GM18868 (cell line): ENCODE data around the gene REC8.

Source experiments
- ATAC-seq: cut with Tn5 transposase; IDR thresholded peaks from one replicate; pipeline ENCODE4 v1.9.1; 2021; ENCODE audit warnings: mild to moderate bottlenecking, moderate library complexity; ENCODE audit not compliant: unreplicated experiment

The REC8 gene

DNA sequence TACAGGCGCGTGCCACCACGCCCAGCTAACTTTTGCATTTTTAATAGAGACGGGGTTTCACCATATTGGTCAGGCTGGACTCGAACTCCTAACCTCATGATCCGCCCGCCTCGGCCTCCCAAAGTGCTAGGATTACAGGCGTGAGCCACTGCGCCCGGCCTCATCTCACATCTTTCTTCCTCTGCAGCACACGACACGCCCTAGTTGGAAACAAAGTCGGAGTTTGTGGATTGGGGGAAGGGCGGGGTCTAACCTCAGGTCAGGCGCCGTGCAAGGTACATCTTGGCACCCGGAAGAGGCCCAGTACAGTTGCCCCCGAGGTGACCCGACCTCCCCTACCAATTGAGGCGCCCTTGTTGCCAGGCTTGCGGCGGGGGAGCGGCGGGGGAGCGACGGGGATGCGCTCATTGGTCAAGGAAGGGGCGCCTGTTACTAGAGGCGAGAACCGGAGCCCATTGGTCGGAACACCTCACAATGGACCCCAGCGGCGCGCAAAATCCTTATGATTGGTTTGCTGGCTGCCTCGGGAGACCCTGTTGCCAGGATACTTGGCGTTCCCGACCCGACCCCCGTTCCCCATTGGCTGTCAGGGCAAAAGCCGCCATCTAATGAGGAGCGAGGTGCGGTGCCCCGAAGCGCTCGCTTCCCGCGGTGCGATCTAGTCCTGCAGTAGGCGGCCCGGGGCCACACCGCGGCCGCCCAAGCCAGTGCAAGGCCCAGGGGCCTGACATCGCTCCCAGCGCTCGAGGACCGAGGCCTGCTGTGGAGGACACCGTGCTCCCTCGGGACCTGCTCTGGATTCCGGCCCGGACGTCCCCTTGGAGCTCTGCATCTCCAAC is at the start of gene REC8:
Gene REC8, plus strand, starts transcription at position 659 of the 839 bp plus-strand sequence. CDS start 473 bp downstream, outside the sequence.
- peak; percentile 88 for ATAC-seq

DNA sequence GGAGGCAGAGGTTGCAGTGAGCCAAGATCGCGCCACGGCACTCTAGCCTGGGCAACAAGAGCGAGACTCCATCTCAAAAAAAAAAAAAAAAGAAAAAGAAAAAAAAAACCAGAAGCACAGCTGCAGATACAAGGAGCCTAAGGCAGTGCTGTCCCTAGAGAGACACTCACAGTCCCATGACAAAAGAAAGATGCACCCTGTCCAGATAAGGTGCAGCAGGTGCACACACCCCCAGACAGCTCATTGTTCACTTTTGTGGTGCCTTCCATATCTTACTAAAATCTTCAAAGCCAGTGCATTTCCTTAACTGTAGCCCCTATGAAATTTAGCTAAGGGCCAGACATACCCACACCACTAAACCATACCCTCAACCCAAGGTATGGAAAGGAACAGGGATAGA is 49.5 kb upstream of the REC8 start:
- no peak for ATAC-seq

DNA sequence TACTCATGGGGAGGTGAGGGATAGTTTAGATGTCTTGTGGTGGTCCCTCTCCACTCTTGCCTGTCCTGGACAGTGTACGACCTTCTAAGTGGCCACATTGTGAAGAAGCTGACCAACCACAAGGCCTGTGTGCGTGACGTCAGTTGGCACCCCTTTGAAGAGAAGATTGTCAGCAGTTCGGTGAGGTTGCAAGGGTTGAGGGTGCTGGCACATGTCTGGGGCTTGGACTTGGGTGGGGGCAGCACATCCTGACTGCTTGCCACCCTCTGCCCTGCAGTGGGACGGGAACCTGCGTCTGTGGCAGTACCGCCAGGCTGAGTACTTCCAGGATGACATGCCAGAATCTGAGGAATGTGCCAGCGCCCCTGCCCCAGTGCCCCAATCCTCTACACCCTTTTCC is 49.0 kb upstream of the REC8 start:
- no peak for ATAC-seq

DNA sequence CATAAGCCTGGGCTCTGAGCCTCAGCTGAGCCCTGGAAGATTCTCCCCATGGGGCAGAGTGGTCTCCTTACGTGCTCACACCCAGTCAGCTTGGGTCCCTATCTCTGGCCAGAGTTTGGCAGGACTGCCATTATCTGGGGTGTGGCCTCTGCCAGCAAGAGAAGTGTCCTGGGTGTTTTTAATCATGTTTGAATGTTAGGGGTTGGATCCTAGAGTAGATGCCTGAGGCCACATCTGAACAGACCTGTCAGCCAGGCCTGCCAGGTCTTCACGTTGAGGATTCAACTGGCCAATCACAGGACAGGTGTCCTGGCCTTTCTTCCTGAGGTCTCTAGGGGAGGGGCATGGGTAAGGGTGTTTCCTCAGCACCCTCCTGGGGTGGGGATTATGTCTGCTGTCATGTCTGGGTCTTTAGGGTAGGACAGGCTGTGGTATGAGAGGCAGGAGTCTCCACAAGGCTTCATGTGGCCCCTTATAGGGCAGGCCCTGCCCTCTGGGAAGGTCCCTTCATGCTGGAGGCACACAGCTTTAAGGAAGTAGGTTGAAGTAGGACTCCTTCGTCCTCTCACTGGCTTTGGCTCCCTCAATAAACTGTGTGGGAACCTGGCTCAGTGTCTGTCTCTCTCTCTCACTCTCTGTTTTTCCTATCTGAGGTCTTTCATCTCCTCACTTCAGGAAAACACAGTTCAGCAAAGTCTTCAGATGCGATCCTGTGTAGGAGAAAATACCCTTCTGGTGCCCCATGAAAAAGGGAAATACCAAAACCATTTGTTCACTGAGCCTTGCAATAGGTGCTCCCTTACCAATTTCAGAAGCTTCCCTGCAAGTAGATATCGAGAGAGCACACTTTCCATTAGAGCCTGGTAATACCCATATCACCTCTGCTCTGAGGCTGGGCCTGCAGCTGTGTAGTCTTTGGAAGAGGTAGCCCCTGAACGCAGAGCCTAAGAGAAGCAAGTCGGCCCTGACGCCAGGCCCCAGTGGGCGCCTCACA is 48.2 kb upstream of the REC8 start:
- ATAC-seq, result peak; percentile 85

DNA sequence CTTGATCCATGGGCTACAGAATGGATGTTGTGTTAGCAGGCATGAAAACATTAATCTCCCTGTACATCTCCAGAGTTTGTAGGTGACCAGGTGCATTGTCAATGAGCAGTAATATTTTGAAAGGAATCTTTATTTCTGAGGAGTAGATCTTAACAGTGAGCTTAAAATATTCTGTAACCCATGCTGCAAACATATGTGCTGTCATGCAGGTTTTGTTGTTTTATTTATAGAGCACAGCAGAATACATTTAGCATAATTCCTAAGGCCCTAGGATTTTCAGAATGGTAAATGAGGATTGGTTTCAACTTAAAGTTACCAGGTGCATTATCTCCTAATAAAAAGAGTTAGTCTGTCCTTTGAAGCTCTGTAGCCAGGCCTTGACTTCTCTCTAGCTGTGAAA is 44.9 kb upstream of the REC8 start:
- ATAC-seq, result no peak

GRCh38 chr14:24127673-24128072 is 44.2 kb upstream of the REC8 start:
- no peak for ATAC-seq

- no peak for ATAC-seq
Observed at GRCh38 chr14:24129410-24129998, 42.4 kb upstream of the REC8 start.

GRCh38 chr14:24130380-24130716 is 41.5 kb upstream of the REC8 start, which contains the start of gene FITM1:
Gene FITM1, plus strand, starts transcription at chr14:24130659. Its CDS starts 905 bp downstream, at chr14:24131564.
- no peak for ATAC-seq

- no peak for ATAC-seq
Observed at GRCh38 chr14:24130717-24131548, 40.9 kb upstream of the REC8 start.

DNA sequence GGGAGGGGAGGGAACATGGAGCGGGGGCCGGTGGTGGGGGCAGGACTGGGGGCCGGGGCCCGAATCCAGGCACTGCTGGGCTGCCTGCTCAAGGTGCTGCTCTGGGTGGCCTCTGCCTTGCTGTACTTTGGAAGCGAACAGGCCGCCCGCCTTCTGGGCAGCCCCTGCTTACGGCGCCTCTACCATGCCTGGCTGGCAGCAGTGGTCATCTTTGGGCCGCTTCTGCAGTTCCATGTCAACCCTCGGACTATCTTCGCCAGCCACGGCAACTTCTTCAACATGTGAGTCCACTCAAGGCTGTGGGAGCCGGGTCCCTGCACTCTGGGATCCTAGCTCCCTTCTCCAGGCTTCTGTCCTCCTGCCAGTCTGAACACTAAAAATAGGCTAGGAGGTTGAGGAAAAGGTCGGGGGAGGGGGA is 40.3 kb upstream of the REC8 start:
- ATAC-seq, result no peak

DNA sequence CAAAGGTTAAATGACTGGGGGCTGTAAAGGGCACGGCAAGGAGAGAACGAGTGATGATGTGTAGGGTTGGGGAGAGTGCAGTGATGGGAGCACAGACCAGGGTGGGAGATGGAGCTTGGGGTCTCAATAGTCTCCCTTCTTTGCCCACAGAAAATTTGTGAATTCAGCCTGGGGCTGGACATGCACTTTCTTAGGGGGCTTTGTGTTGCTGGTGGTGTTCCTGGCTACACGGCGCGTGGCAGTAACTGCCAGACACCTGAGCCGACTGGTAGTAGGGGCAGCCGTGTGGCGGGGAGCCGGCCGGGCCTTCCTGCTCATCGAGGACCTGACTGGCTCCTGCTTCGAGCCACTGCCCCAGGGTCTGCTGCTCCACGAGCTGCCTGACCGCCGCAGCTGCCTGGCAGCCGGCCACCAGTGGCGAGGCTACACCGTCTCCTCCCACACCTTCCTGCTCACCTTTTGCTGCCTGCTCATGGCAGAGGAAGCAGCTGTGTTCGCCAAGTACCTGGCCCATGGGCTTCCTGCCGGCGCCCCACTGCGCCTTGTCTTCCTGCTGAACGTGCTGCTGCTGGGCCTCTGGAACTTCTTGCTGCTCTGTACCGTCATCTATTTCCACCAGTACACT is 39.7 kb upstream of the REC8 start:
- no peak for ATAC-seq

DNA sequence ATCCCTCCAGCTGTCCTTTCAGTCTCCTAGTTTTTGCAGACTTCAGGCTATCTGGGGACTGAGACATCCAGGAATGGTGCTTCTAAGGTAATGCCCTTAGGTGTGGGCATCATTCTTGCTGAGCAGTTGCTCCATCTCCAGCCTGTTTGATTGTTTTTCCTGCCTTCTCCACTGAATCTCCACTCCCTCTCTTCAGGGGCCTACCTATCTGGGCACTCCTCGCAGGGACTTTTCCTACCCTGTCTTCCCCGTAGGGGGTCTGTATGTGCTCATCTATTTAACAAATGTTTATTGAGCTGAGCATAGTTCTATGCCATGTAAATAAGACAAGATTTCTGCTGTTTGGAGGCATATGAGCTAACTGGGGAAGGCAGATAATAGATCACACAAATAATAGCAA is 38.9 kb upstream of the REC8 start:
- ATAC-seq, result no peak

DNA sequence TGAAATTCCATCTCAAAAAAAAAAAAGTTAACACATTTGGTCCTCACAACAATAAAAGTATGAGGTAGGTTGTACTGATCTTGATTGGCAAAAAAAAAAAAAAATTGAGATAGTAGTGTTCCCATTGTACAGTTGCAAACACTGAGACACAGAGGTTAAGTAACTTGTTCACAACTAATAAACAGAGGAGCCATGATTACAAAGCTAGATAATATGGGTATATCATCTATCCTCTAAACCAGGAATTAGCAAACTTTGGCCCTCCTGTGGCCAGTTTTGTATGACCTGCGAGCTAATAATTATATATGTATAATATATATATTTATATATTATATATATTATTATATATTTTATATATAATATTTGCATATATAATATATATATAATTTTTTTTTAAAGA is 38.1 kb upstream of the REC8 start:
- no peak for ATAC-seq

- no peak for ATAC-seq
Observed at GRCh38 chr14:24135584-24135833, 36.4 kb upstream of the REC8 start.

GRCh38 chr14:24135834-24136683 is 35.8 kb upstream of the REC8 start, which contains the start of gene PSME1:
Gene PSME1, plus strand, starts transcription at chr14:24136194. Its CDS starts 69 bp downstream, at chr14:24136263.
- peak; percentile 88 for ATAC-seq

DNA sequence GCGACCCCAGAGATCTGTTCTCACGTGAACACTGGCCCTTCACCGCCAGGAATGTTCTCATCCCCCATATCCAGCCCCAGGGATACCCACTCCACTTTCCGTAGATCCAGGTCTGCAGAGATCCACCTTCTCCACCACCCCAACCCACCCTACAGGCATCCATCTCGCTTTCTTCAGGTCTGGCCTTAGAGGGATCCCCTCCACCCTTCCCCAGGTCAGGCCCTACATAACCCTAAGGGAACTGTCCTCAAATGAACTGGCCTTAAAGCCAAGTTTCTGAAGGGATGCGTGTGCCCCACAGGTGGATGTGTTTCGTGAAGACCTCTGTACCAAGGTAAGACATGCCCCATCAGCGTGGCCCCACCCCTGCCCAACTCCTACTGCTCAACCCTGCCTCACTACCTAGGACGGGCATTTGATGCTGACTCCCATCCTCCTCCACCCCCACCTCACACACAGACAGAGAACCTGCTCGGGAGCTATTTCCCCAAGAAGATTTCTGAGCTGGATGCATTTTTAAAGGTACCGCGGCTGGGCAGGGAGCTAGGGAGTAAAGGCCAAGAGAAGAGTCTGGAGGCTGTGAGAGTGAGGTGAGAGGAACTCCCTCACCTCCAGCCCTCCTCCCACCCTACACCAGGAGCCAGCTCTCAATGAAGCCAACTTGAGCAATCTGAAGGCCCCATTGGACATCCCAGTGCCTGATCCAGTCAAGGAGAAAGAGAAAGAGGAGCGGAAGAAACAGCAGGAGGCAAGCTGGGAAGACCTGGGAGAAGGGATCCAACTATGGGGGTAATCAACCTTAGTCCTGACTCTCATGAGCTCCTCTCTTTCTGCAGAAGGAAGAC is 35.0 kb upstream of the REC8 start:
- no peak for ATAC-seq

DNA sequence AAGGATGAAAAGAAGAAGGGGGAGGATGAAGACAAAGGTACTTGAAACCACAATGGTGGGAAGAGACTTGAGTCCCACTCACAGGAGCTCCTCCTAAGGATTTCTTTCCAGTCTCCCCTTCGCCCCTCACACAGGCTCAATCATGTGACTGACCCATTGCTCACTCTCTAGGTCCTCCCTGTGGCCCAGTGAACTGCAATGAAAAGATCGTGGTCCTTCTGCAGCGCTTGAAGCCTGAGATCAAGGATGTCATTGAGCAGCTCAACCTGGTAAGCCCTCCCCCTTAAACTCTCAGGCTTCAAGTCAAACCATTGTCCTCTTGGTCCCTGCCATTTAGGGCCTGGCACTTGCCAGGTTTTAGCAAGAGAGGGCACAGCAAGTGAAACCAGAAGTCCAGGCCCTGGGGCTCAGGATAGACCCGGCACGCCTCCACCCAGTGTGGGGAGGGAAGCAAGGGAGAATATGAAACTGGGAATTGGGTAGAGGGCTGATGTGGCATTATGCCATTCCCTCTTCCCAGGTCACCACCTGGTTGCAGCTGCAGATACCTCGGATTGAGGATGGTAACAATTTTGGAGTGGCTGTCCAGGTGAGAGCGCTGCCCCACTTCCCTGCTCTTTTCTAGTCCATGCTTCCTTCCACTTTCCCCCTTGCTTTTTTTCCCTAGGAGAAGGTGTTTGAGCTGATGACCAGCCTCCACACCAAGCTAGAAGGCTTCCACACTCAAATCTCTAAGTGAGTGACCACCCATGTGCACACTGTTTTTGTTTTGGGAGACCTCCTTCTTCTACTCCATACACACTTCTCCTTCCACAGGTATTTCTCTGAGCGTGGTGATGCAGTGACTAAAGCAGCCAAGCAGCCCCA is 34.1 kb upstream of the REC8 start:
- ATAC-seq, result no peak
